ENCODE results near the gene RNF186. TPM values are rescaled to one million over a fixed set of nuclear protein-coding genes. Genes with fewer than 3 reads are reported as not detected.
"Not testable (repeated sequence)": the region's sequence is repeated elsewhere in the genome, so short reads cannot be mapped to it uniquely, and the experiment has no call there.

Gene RNF186
- total RNA-seq, 1 donor from 2014 or later, result not detected

- H3K27me3 Mint-ChIP-seq (ENCODE audit: unreplicated experiment), result peaks cover 2% of the 10 kb centered on the region
- TF ChIP-seq, protein P1, sequence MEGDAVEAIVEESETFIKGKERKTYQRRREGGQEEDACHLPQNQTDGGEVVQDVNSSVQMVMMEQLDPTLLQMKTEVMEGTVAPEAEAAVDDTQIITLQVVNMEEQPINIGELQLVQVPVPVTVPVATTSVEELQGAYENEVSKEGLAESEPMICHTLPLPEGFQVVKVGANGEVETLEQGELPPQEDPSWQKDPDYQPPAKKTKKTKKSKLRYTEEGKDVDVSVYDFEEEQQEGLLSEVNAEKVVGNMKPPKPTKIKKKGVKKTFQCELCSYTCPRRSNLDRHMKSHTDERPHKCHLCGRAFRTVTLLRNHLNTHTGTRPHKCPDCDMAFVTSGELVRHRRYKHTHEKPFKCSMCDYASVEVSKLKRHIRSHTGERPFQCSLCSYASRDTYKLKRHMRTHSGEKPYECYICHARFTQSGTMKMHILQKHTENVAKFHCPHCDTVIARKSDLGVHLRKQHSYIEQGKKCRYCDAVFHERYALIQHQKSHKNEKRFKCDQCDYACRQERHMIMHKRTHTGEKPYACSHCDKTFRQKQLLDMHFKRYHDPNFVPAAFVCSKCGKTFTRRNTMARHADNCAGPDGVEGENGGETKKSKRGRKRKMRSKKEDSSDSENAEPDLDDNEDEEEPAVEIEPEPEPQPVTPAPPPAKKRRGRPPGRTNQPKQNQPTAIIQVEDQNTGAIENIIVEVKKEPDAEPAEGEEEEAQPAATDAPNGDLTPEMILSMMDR (IDR thresholded peaks at IDR 0.05; ENCODE audit: unreplicated experiment), result no peak
- no peak overlapping the region for H3K27ac Mint-ChIP-seq (ENCODE audit: unreplicated experiment)
- H3K9me3 Mint-ChIP-seq (ENCODE audit: unreplicated experiment), result no peaks in the 10 kb centered on the region
- no peak for DNase-seq (ENCODE audit: low spot score)
- H3K4me3 Mint-ChIP-seq (ENCODE audit: unreplicated experiment), result no peak overlapping the region
- no peaks in the 10 kb centered on the region for H3K4me1 Mint-ChIP-seq (ENCODE audit: unreplicated experiment)
- H3K36me3 Mint-ChIP-seq (ENCODE audit: low read depth, unreplicated experiment), result no peaks in the 10 kb centered on the region
Observed at GRCh38 chr1:19792237-19793002, 22.7 kb downstream of the RNF186 start.

DNA sequence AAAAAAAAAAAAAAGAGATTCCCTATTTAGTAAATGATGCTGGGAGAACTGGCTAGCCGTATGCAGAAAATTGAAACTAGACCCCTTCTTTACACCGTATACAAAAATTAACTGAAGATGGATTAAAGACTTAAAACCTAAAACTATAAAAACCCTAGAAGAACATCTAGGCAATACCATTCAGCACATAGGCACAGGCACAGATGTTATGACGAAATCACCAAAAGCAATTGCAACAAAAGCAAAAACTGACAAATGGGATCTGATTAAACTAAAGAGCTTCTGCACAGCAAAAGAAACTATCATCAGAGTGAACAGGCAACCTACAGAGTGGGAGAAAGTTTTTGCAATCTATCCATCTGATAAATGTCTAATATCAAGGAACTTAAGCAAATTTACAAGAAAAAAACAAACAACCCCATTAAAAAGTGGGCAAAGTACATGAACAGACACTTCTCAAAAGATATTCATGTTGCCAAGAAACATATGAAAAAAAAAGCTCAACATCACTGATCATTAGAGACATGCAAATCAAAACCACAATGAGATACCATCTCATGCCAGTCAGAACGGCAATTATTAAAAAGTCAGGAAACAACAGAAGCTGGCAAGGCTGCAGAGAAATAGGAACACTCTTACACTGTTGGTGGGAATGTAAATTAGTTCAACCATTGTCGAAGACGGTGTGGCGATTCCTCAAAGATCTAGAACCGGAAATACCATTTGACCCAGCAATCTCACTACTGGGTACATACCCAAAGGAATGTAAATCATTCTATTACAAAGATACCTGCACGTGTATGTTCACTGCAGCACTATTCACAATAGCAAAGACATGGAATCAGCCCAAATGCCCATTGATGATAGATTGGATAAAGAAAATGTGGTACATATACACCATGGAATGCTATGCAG, 24.8 kb downstream of the RNF186 start:
- H3K4me3 Mint-ChIP-seq (ENCODE audit: unreplicated experiment); H3K27me3 Mint-ChIP-seq (ENCODE audit: unreplicated experiment); H3K27ac Mint-ChIP-seq (ENCODE audit: unreplicated experiment); H3K4me1 Mint-ChIP-seq (ENCODE audit: unreplicated experiment); H3K36me3 Mint-ChIP-seq (ENCODE audit: low read depth, unreplicated experiment); H3K9me3 Mint-ChIP-seq (ENCODE audit: unreplicated experiment); DNase-seq (ENCODE audit: low spot score): not testable (repeated sequence)

- Mint-ChIP-seq H3K27me3 (ENCODE audit: unreplicated experiment) (peaks cover under 1% of the 10 kb centered on the region), H3K36me3 (ENCODE audit: low read depth, unreplicated experiment) (no peaks in the 10 kb centered on the region), H3K27ac (ENCODE audit: unreplicated experiment) (no peak overlapping the region), H3K4me1 (ENCODE audit: unreplicated experiment) (peaks cover 6% of the 10 kb centered on the region), H3K4me3 (ENCODE audit: unreplicated experiment) (no peak overlapping the region), H3K9me3 (ENCODE audit: unreplicated experiment) (no peaks in the 10 kb centered on the region)
- TF ChIP-seq, protein P1 (IDR thresholded peaks at IDR 0.05; ENCODE audit: unreplicated experiment), result no peak
- no peak for DNase-seq (ENCODE audit: low spot score)
Observed at GRCh38 chr1:19786988-19787423, 28.1 kb downstream of the RNF186 start.

GRCh38 chr1:19785660-19786059, 29.4 kb downstream of the RNF186 start:
- no peak for DNase-seq (ENCODE audit: low spot score)
- Mint-ChIP-seq H3K27ac (ENCODE audit: unreplicated experiment) (no peak overlapping the region), H3K27me3 (ENCODE audit: unreplicated experiment) (peaks cover 2% of the 10 kb centered on the region), H3K36me3 (ENCODE audit: low read depth, unreplicated experiment) (no peaks in the 10 kb centered on the region), H3K4me3 (ENCODE audit: unreplicated experiment) (no peak overlapping the region), H3K9me3 (ENCODE audit: unreplicated experiment) (no peaks in the 10 kb centered on the region), H3K4me1 (ENCODE audit: unreplicated experiment) (peaks cover 6% of the 10 kb centered on the region)
- TF ChIP-seq, protein P1 (IDR thresholded peaks at IDR 0.05; ENCODE audit: unreplicated experiment), result no peak

- H3K27me3 Mint-ChIP-seq (ENCODE audit: unreplicated experiment), result peaks cover 2% of the 10 kb centered on the region
- DNase-seq (ENCODE audit: low spot score), result no peak
- no peaks in the 10 kb centered on the region for H3K9me3 Mint-ChIP-seq (ENCODE audit: unreplicated experiment)
- H3K4me1 Mint-ChIP-seq (ENCODE audit: unreplicated experiment), result peaks cover 6% of the 10 kb centered on the region
- TF ChIP-seq, protein P1 (IDR thresholded peaks at IDR 0.05; ENCODE audit: unreplicated experiment), result no peak
- peaks cover 5% of the 10 kb centered on the region for H3K36me3 Mint-ChIP-seq (ENCODE audit: low read depth, unreplicated experiment)
- no peak overlapping the region for H3K27ac Mint-ChIP-seq (ENCODE audit: unreplicated experiment)
- no peak overlapping the region for H3K4me3 Mint-ChIP-seq (ENCODE audit: unreplicated experiment)
Observed at GRCh38 chr1:19780267-19780877, 34.7 kb downstream of the RNF186 start.

Measured in endothelial cell (in vitro differentiated cells).